Activated naive CD8-positive, alpha-beta T cell treated with anti-CD3 and anti-CD28 coated beads, Interleukin-2, amount 50 U/mL, for 24 hours (primary cell): ENCODE results near the gene PSORS1C2.
"Not testable (repeated sequence)": the region's sequence is repeated elsewhere in the genome, so short reads cannot be mapped to it uniquely, and the experiment has no call there.

ENCODE experiments used
- ATAC-seq: fragments of 150-1000 bp; cut with Tn5 transposase; one replicate; pipeline ENCODE4 v1.10.0; 2021
- DNase-seq: peaks from one replicate; pipeline ENCODE4 v3.0.0; 2021
- H3K27ac Mint-ChIP-seq: one replicate; pipeline ENCODE4 v1.8.0; 2021; ENCODE audit warnings: mild to moderate bottlenecking, mixed read lengths
- H3K27me3 Mint-ChIP-seq: one replicate; pipeline ENCODE4 v1.8.0; 2021; ENCODE audit warnings: mixed read lengths
- H3K36me3 Mint-ChIP-seq: one replicate; pipeline ENCODE4 v1.8.0; 2021; ENCODE audit warnings: low read depth, mixed read lengths
- H3K4me1 Mint-ChIP-seq: one replicate; pipeline ENCODE4 v1.8.0; 2021; ENCODE audit warnings: mixed read lengths
- H3K4me3 Mint-ChIP-seq: one replicate; pipeline ENCODE4 v1.8.0; 2021; ENCODE audit warnings: mild to moderate bottlenecking, moderate library complexity, mixed read lengths
- H3K9me3 Mint-ChIP-seq: one replicate; pipeline ENCODE4 v1.8.0; 2021; ENCODE audit warnings: mixed read lengths

Gene PSORS1C2

DNA sequence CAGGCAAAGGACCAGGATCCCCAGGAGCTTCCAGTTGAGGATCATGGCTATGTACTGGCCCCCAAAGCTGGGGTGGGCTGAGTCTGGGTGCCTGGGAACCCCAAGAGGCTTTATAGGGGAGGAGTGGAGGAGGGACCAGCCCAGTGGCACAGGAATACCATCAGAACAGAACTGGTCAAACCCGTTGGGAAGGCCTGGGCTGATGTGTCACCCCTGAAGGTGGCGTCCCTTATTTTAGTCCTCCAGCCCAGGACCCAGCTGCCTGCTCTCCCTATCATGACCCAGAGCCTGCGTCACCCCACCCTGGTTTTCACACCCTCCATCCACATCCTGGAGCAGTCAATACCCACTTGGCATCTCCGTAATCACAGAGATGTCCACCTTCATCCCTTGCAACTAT lies at the start of gene PSORS1C2:
Gene PSORS1C2 (minus strand): TSS at position 85 of the 400 bp plus-strand sequence. CDS start 40 bp downstream, at position 45.
- H3K27me3 Mint-ChIP-seq = peaks cover 4% of the 10 kb centered on the region
- no peak within 1 kb of the TSS for H3K27ac Mint-ChIP-seq
- H3K4me3 Mint-ChIP-seq = no peak within 1 kb of the TSS
- peaks cover 6% of the 10 kb centered on the region for H3K4me1 Mint-ChIP-seq
- H3K9me3 Mint-ChIP-seq = no peaks in the 10 kb centered on the region
- H3K36me3 Mint-ChIP-seq = no peaks in the 10 kb centered on the region
- no peak for ATAC-seq
- no peak for DNase-seq

GRCh38 chr6:31187780-31188194 lies 48.9 kb upstream of the PSORS1C2 start:
- no peak overlapping the region for H3K4me3 Mint-ChIP-seq
- DNase-seq (no peak), ATAC-seq (no peak)
- H3K4me1 Mint-ChIP-seq = peaks cover 10% of the 10 kb centered on the region
- no peaks in the 10 kb centered on the region for H3K27me3 Mint-ChIP-seq
- H3K36me3 Mint-ChIP-seq = no peaks in the 10 kb centered on the region
- H3K9me3 Mint-ChIP-seq = no peaks in the 10 kb centered on the region
- H3K27ac Mint-ChIP-seq = no peak overlapping the region

GRCh38 chr6:31186052-31186734 lies 47.3 kb upstream of the PSORS1C2 start:
- H3K27me3 Mint-ChIP-seq = no peaks in the 10 kb centered on the region
- no peaks in the 10 kb centered on the region for H3K36me3 Mint-ChIP-seq
- H3K4me3 Mint-ChIP-seq = no peak overlapping the region
- no peak for ATAC-seq
- no peak overlapping the region for H3K27ac Mint-ChIP-seq
- H3K4me1 Mint-ChIP-seq = peaks cover 9% of the 10 kb centered on the region
- no peak for DNase-seq
- H3K9me3 Mint-ChIP-seq = no peaks in the 10 kb centered on the region

GRCh38 chr6:31185695-31186051 lies 46.8 kb upstream of the PSORS1C2 start:
- not testable (repeated sequence) for H3K27ac Mint-ChIP-seq, H3K9me3 Mint-ChIP-seq, H3K27me3 Mint-ChIP-seq, DNase-seq, H3K4me3 Mint-ChIP-seq, ATAC-seq, H3K36me3 Mint-ChIP-seq
- H3K4me1 Mint-ChIP-seq = peaks cover 10% of the 10 kb centered on the region

DNA sequence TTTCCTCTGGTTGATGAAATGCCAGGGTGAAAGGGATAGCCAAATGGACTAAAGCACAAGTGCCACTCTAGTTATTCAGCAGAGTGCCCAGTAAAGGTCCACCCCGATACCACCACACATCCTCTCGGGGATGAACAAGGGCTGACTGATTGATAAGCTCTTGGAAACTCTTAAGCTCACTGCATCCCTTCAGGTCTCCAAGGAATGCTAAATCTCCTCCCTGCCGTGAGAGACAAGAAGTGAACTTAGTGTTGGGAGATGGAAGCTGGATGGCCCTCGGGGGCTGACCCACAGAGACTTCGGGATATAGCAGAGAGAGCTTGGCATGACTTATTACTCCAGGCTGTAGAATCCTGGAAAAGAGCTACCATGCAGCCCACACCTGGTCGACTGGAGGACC lies 45.0 kb upstream of the PSORS1C2 start:
- H3K27ac Mint-ChIP-seq, H3K4me3 Mint-ChIP-seq, ATAC-seq, H3K9me3 Mint-ChIP-seq, H3K27me3 Mint-ChIP-seq, H3K36me3 Mint-ChIP-seq, DNase-seq: not testable (repeated sequence)
- H3K4me1 Mint-ChIP-seq = peaks cover 19% of the 10 kb centered on the region

- H3K27me3 Mint-ChIP-seq, H3K36me3 Mint-ChIP-seq, ATAC-seq, H3K27ac Mint-ChIP-seq, H3K9me3 Mint-ChIP-seq, DNase-seq, H3K4me3 Mint-ChIP-seq: not testable (repeated sequence)
- H3K4me1 Mint-ChIP-seq = peaks cover 23% of the 10 kb centered on the region
Measured at GRCh38 chr6:31183287-31183686, 44.4 kb upstream of the PSORS1C2 start.

DNA sequence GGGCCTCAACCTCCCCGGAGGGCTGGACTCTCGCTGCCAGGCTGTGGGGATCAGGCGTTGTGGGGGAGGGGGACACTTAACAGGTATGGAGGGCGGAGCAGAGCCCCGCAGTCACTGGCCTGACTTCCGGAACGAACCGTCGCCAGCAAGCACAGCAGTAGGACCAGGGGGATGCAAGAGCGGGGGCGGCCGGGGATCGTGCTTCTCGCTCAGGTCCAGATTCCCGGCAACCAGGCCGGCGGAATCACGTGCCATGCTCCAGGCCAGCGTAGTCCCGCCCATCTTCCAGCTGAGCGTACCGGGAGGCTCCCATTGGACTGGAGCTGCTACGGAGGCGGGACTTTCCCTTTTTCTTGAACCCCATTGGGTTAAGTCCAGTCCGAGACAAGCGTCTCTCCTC lies 41.6 kb upstream of the PSORS1C2 start:
- peak; percentile 96 for ATAC-seq
- Mint-ChIP-seq H3K27ac (peak overlapping the region; percentile 82), H3K4me3 (peak overlapping the region; percentile 83), H3K9me3 (no peaks in the 10 kb centered on the region), H3K4me1 (peaks cover 18% of the 10 kb centered on the region), H3K36me3 (no peaks in the 10 kb centered on the region), H3K27me3 (no peaks in the 10 kb centered on the region)
- peak; percentile 74 for DNase-seq

GRCh38 chr6:31179896-31180295 lies 41.0 kb upstream of the PSORS1C2 start:
- ATAC-seq (no peak), DNase-seq (no peak)
- Mint-ChIP-seq H3K4me3 (peak overlapping the region; percentile 83), H3K4me1 (peaks cover 18% of the 10 kb centered on the region), H3K9me3 (no peaks in the 10 kb centered on the region), H3K36me3 (no peaks in the 10 kb centered on the region), H3K27me3 (no peaks in the 10 kb centered on the region), H3K27ac (no peak overlapping the region)

- Mint-ChIP-seq H3K27me3 (no peaks in the 10 kb centered on the region), H3K27ac (no peak overlapping the region), H3K4me3 (no peak overlapping the region), H3K9me3 (no peaks in the 10 kb centered on the region), H3K4me1 (peaks cover 18% of the 10 kb centered on the region), H3K36me3 (no peaks in the 10 kb centered on the region)
- no peak for ATAC-seq
- no peak for DNase-seq
Measured at GRCh38 chr6:31179042-31179386, 40.1 kb upstream of the PSORS1C2 start.

DNA sequence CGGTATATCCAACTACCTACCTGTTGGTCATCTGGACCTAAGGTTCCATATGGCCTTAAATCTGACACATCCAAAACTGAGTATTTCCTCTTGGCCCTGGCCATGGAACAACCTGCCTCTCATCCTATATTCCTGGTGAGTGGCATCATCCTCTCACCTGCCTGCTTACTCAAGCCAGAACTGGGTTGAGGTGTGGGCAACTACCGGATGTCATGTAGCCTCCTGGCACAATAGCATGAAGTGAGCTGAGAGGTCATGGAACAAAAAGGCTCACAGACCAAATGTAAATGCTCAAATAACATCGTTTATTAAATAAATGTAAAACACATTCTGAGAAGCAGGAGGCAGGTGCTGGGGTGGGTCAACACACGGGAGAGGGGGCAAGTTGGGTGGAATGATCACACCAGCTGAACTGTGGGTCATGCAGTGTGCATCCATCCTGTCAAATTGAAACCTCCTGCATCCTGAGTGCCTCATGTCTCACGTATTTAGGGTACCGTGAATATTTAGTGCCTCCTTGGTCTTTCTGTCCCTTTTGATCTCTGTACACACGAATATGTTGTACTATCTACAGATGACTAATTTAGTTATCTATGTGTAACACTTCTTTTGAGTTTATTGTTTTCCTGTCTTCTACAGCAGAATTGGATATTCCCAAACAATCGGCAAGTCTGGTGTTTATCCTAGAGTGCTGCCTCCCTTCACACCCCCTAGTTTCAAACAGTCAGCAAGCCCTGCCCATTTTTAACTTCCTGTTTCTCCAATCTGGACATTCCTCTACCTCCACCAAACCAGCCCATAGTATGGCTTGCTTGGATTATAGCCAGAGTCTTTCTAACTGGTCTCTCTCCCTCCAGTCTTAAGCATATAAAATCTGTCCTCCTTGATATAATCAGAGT lies 39.5 kb upstream of the PSORS1C2 start:
- H3K9me3 Mint-ChIP-seq = no peaks in the 10 kb centered on the region
- H3K4me3 Mint-ChIP-seq = no peak overlapping the region
- H3K27ac Mint-ChIP-seq = peak overlapping the region; percentile 49
- ATAC-seq (no peak), DNase-seq (no peak)
- H3K36me3 Mint-ChIP-seq = no peaks in the 10 kb centered on the region
- no peaks in the 10 kb centered on the region for H3K27me3 Mint-ChIP-seq
- peaks cover 18% of the 10 kb centered on the region for H3K4me1 Mint-ChIP-seq

GRCh38 chr6:31175971-31176370 lies 37.1 kb upstream of the PSORS1C2 start:
- Mint-ChIP-seq H3K36me3 (no peaks in the 10 kb centered on the region), H3K27ac (no peak overlapping the region), H3K9me3 (no peaks in the 10 kb centered on the region), H3K27me3 (no peaks in the 10 kb centered on the region), H3K4me3 (no peak overlapping the region), H3K4me1 (peaks cover 18% of the 10 kb centered on the region)
- no peak for ATAC-seq
- no peak for DNase-seq

GRCh38 chr6:31174378-31174777 lies 35.5 kb upstream of the PSORS1C2 start:
- H3K27ac Mint-ChIP-seq = no peak overlapping the region
- no peak overlapping the region for H3K4me3 Mint-ChIP-seq
- ATAC-seq (no peak), DNase-seq (no peak)
- H3K36me3 Mint-ChIP-seq = no peaks in the 10 kb centered on the region
- H3K27me3 Mint-ChIP-seq = no peaks in the 10 kb centered on the region
- H3K9me3 Mint-ChIP-seq = no peaks in the 10 kb centered on the region
- H3K4me1 Mint-ChIP-seq = peaks cover 11% of the 10 kb centered on the region

DNA sequence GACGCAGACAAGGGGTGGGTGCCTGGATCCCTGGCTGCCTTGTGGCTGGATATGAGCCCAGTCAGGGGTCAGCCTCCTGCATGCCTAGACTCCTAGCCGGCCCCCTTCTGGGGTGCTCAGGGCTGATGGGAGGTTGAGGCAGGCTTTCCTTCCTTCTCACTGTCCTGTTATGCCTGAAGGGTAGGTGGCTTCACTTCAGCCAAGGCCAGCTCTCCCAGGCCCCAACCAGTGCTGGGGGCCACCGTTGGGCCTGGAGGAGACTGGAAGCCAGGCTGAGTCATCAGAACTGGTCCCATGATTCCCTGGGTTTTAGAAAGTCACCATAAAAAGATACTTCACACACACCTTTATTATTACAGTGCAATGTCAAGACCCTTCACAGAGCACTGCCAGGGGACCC lies 34.5 kb upstream of the PSORS1C2 start:
- Mint-ChIP-seq H3K36me3 (no peaks in the 10 kb centered on the region), H3K27ac (no peak overlapping the region), H3K4me3 (no peak overlapping the region), H3K9me3 (no peaks in the 10 kb centered on the region), H3K4me1 (peaks cover 3% of the 10 kb centered on the region), H3K27me3 (no peaks in the 10 kb centered on the region)
- DNase-seq (no peak), ATAC-seq (no peak)

- ATAC-seq (no peak), DNase-seq (no peak)
- H3K4me3 Mint-ChIP-seq = no peak overlapping the region
- no peaks in the 10 kb centered on the region for H3K27me3 Mint-ChIP-seq
- no peaks in the 10 kb centered on the region for H3K36me3 Mint-ChIP-seq
- H3K27ac Mint-ChIP-seq = no peak overlapping the region
- H3K9me3 Mint-ChIP-seq = no peaks in the 10 kb centered on the region
- H3K4me1 Mint-ChIP-seq = peaks cover 3% of the 10 kb centered on the region
Measured at GRCh38 chr6:31172973-31173384, 34.1 kb upstream of the PSORS1C2 start.
